Endodermal cell (in vitro differentiated cells): ENCODE results near the gene ENO4. TPM values are rescaled to one million over a fixed set of nuclear protein-coding genes. Genes with fewer than 3 reads are reported as not detected.

Source experiments
- DNase-seq: peaks from one replicate; pipeline ENCODE4 v3.0.0-alpha.2; 2017
- H3K27ac ChIP-seq: 2 replicates; pipeline ENCODE4 v1.5.1; 2013; ENCODE audit warnings: mild to moderate bottlenecking, low read depth, low read length, moderate library complexity
- H3K27me3 ChIP-seq: 2 replicates; pipeline ENCODE4 v1.6.1; 2013; ENCODE audit warnings: mild to moderate bottlenecking, low read length, moderate library complexity; ENCODE audit not compliant: insufficient read depth, control insufficient read depth, poor library complexity, severe bottlenecking
- H3K36me3 ChIP-seq: 2 replicates; pipeline ENCODE4 v1.7.0; 2013; ENCODE audit warnings: mild to moderate bottlenecking, low read length, moderate library complexity; ENCODE audit not compliant: control insufficient read depth, insufficient read depth
- H3K4me1 ChIP-seq: one replicate; pipeline ENCODE4 v1.7.0; 2013; ENCODE audit warnings: low read length; ENCODE audit not compliant: control insufficient read depth, insufficient read depth
- H3K4me3 ChIP-seq: 2 replicates; pipeline ENCODE4 v1.5.1; 2013; ENCODE audit warnings: mild to moderate bottlenecking, low read length, moderate library complexity
- H3K9ac ChIP-seq: 2 replicates; pipeline ENCODE4 v1.6.1; 2013; ENCODE audit warnings: mild to moderate bottlenecking, low read length, moderate library complexity; ENCODE audit not compliant: poor library complexity, severe bottlenecking; ENCODE audit errors: extremely low read depth
- H3K9me3 ChIP-seq: 2 replicates; pipeline ENCODE4 v1.6.1; 2013; ENCODE audit warnings: mild to moderate bottlenecking, low read length, moderate library complexity; ENCODE audit not compliant: control insufficient read depth
- H3K27ac Mint-ChIP-seq: 2 replicates; pipeline ENCODE4 v1.8.0; 2020; ENCODE audit warnings: mixed read lengths
- H3K27me3 Mint-ChIP-seq: 2 replicates; pipeline ENCODE4 v1.8.0; 2021; ENCODE audit warnings: mild to moderate bottlenecking, mixed read lengths; ENCODE audit not compliant: insufficient read depth
- H3K36me3 Mint-ChIP-seq: 2 replicates; pipeline ENCODE4 v1.8.0; 2020; ENCODE audit warnings: low read depth, mixed read lengths
- H3K4me1 Mint-ChIP-seq: 2 replicates; pipeline ENCODE4 v1.8.0; 2020; ENCODE audit warnings: mixed read lengths
- H3K4me3 Mint-ChIP-seq: 2 replicates; pipeline ENCODE4 v1.8.0; 2020; ENCODE audit warnings: mild to moderate bottlenecking, moderate library complexity, mixed read lengths
- H3K9me3 Mint-ChIP-seq: 2 replicates; pipeline ENCODE4 v1.8.0; 2020; ENCODE audit warnings: mild to moderate bottlenecking, mixed read lengths
- WGBS, 2 experiments: methylation state at CpG; one replicate each; pipeline versions ENCODE4 v1.1.5 to v1.1.7; 2013; ENCODE audit warnings: missing lambda C conversion rate in 2 of 2, mixed read lengths in 1 of 2; ENCODE audit not compliant: insufficient coverage in 1 of 2, insufficient read length in 1 of 2; 5-methylcytosine and 5-hydroxymethylcytosine counted together
- total RNA-seq, 2 donors: library from RNA; stranded (reverse); fragmentation: NEBNext Ultra II Directional in 1 of 2; extraction: Animal tissue kit (Norgen Biotek cat#: 25700) in 1 of 2; gene quantifications; 2 replicates in 1 of 2; 3 replicates in 1 of 2; pipeline ENCODE4 v1.2.1, GENCODE V29; 2021
- TF ChIP-seq, protein P1 (sequence below): fragments of 200-600 bp; sonication (generic); conservative IDR thresholded peaks from 2 replicates; pipeline ENCODE4 v1.5.0; 2021; ENCODE audit warnings: antibody characterized with exemption, mild to moderate bottlenecking

The ENO4 gene
- total RNA-seq, 2 donors from 2014 or later = 1.1 to 2.2 TPM

GRCh38 chr10:116810120-116810500 is 39.2 kb upstream of the ENO4 start:
- Mint-ChIP-seq H3K4me3 (peak overlapping the region; percentile 33), H3K36me3 (peaks cover 2% of the 10 kb centered on the region), H3K27ac (peak overlapping the region; percentile 84), H3K27me3 (peaks cover 9% of the 10 kb centered on the region), H3K9me3 (no peaks in the 10 kb centered on the region), H3K4me1 (peaks cover 18% of the 10 kb centered on the region)
- H3K9me3 ChIP-seq = no peaks in the 10 kb centered on the region
- H3K27me3 ChIP-seq = no peaks in the 10 kb centered on the region
- TF ChIP-seq, protein P1, sequence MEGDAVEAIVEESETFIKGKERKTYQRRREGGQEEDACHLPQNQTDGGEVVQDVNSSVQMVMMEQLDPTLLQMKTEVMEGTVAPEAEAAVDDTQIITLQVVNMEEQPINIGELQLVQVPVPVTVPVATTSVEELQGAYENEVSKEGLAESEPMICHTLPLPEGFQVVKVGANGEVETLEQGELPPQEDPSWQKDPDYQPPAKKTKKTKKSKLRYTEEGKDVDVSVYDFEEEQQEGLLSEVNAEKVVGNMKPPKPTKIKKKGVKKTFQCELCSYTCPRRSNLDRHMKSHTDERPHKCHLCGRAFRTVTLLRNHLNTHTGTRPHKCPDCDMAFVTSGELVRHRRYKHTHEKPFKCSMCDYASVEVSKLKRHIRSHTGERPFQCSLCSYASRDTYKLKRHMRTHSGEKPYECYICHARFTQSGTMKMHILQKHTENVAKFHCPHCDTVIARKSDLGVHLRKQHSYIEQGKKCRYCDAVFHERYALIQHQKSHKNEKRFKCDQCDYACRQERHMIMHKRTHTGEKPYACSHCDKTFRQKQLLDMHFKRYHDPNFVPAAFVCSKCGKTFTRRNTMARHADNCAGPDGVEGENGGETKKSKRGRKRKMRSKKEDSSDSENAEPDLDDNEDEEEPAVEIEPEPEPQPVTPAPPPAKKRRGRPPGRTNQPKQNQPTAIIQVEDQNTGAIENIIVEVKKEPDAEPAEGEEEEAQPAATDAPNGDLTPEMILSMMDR = no peak
- DNase-seq = peak; percentile 61
- H3K27ac ChIP-seq = no peak overlapping the region
- H3K4me3 ChIP-seq = no peak overlapping the region
- H3K36me3 ChIP-seq = no peaks in the 10 kb centered on the region
- WGBS, 2 experiments = 71 to 72% methylated on average over 3 to 10 of the region's 10 CpGs
- no peaks in the 10 kb centered on the region for H3K4me1 ChIP-seq
- H3K9ac ChIP-seq = no peak overlapping the region

- no peaks in the 10 kb centered on the region for H3K36me3 ChIP-seq
- Mint-ChIP-seq H3K27me3 (peaks cover 9% of the 10 kb centered on the region), H3K9me3 (no peaks in the 10 kb centered on the region), H3K27ac (no peak overlapping the region), H3K4me3 (no peak overlapping the region), H3K36me3 (peaks cover 2% of the 10 kb centered on the region), H3K4me1 (peaks cover 22% of the 10 kb centered on the region)
- H3K4me3 ChIP-seq = no peak overlapping the region
- no peaks in the 10 kb centered on the region for H3K9me3 ChIP-seq
- H3K4me1 ChIP-seq = no peaks in the 10 kb centered on the region
- no peaks in the 10 kb centered on the region for H3K27me3 ChIP-seq
- 83 to 93% methylated on average over 1 to 2 of the region's 2 CpGs for WGBS, 2 experiments
- TF ChIP-seq, protein P1 = no peak
- H3K9ac ChIP-seq = no peak overlapping the region
- H3K27ac ChIP-seq = no peak overlapping the region
- no peak for DNase-seq
These were observed 38.4 kb upstream of the ENO4 start for GRCh38 chr10:116810895-116811294.

DNA sequence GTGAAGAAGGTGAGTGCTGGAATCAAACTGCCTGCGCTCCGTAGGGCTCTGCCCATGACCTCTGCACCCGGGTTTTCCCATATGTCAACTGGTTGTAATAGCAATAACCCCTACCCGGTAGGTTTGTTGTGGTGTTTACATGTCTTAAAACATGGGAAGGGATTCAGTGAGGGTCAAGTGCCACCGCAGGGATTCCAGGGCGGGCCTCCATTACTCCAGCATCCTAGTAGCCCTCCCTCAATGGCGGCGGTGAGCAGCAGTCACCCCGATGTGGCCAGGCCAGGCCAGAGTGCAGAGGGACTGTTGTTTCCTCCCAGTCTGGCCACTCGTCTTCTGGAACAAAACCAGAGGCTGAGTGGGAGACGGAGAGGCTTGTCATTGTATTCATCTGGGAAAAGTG is 37.6 kb upstream of the ENO4 start:
- H3K27me3 Mint-ChIP-seq = peaks cover 9% of the 10 kb centered on the region

More for the DNA sequence above, 37.6 kb upstream of the ENO4 start:
- Histone ChIP-seq H3K27me3 (no peaks in the 10 kb centered on the region), H3K36me3 (no peaks in the 10 kb centered on the region), H3K9ac (no peak overlapping the region), H3K9me3 (no peaks in the 10 kb centered on the region), H3K4me3 (no peak overlapping the region), H3K4me1 (no peaks in the 10 kb centered on the region), H3K27ac (no peak overlapping the region)
- Mint-ChIP-seq H3K27ac (no peak overlapping the region), H3K4me1 (peaks cover 29% of the 10 kb centered on the region), H3K9me3 (no peaks in the 10 kb centered on the region), H3K4me3 (no peak overlapping the region), H3K36me3 (peaks cover 2% of the 10 kb centered on the region)
- DNase-seq = no peak
- TF ChIP-seq, protein P1 = no peak
- 93 to 94% methylated on average over 5 to 11 of the region's 11 CpGs for WGBS, 2 experiments
